Neural progenitor cell (in vitro differentiated cells): ENCODE measurements around the gene TNIK.

Experiments used
- EZH2phosphoT487 ChIP-seq: fragments of 200-600 bp; sonication (generic); IDR thresholded peaks from 2 replicates; pipeline ENCODE4 v1.6.1; 2017; ENCODE audit warnings: antibody characterized with exemption
- TF ChIP-seq, protein P1 (sequence below): fragments of 200-600 bp; sonication (generic); IDR thresholded peaks from 2 replicates; pipeline ENCODE4 v1.5.1; 2017; ENCODE audit warnings: antibody characterized with exemption, mild to moderate bottlenecking

DNA sequence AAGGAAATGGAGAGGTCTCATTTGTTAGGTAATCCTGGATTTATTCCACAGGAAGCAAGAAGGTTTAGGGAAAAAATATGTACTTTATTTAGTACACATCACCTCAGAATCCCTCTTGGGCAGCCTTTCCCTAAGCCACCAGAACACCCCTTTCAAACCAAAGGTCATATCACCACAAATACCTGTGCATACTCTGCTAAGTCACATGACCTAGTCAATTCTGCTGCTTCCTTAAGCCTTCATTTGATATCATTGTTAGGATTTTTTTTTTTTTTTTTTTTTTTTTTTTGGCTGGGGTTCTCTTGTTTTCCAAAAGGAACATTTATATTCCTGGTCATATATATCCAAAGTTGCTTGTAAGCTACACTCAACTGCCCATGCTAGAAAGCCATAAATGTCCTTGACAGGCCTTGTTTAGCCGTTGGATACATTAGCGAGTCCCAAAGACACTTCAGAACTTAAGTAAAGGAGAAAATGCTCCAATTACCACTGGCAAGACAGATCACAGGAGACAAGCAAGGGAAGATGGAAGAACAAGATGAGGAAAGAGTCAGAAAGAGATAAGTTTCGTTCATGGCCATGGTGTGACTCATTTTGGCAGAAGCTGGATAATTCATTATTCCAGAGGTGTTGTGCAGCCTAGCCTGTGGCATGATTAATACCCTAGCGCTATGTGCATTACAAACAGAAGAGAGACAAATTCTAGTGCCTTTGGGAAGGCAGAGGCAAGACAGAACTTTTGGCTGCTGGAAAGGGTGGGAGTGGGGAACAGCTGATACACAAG, 278.1 kb downstream of the TNIK start:
- TF ChIP-seq, protein P1, sequence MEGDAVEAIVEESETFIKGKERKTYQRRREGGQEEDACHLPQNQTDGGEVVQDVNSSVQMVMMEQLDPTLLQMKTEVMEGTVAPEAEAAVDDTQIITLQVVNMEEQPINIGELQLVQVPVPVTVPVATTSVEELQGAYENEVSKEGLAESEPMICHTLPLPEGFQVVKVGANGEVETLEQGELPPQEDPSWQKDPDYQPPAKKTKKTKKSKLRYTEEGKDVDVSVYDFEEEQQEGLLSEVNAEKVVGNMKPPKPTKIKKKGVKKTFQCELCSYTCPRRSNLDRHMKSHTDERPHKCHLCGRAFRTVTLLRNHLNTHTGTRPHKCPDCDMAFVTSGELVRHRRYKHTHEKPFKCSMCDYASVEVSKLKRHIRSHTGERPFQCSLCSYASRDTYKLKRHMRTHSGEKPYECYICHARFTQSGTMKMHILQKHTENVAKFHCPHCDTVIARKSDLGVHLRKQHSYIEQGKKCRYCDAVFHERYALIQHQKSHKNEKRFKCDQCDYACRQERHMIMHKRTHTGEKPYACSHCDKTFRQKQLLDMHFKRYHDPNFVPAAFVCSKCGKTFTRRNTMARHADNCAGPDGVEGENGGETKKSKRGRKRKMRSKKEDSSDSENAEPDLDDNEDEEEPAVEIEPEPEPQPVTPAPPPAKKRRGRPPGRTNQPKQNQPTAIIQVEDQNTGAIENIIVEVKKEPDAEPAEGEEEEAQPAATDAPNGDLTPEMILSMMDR, result no peak
- no peak for TF ChIP-seq EZH2phosphoT487
